HCT116 (cell line): Measurements from ENCODE around the gene HES2. TPM values are rescaled to one million over a fixed set of nuclear protein-coding genes. Genes with fewer than 3 reads are reported as not detected.

Source experiments
- ATAC-seq: fragments of 200-7000 bp; cut with Tn5 transposase; 2 replicates; pipeline ENCODE4 v1.9.1; 2020; ENCODE audit warnings: mild to moderate bottlenecking, moderate library complexity
- BruUV-seq: library from RNA; stranded (reverse); fragments of 400-500 nt; replicated peaks from 2 replicates; lab custom pipeline; 2021; lab: Mats Ljungman, UMichigan
- CTCF ChIA-PET: fragments of 300-600 bp; sonication (Branson Sonifier 250); formaldehyde crosslinking; loops from one replicate; lab custom pipeline; 2021; ENCODE audit warnings: antibody characterized with exemption; lab: Charles Lee
- POLR2A ChIA-PET: fragments of 300-600, 350-600 bp; sonication (Branson Sonifier 250); formaldehyde crosslinking; loops from one replicate; lab custom pipeline; 2021; ENCODE audit warnings: antibody characterized with exemption; lab: Charles Lee
- RAD21 ChIA-PET, 2 experiments: fragments of 300-600 bp; sonication (Branson Sonifier 250); formaldehyde crosslinking; loops; one replicate each; lab custom pipeline; 2023; ENCODE audit warnings: low total read pairs in 2 of 2; ENCODE audit not compliant: uncharacterized antibody in 2 of 2, unreplicated experiment in 2 of 2, low non-redundant PET in 1 of 2; lab: Charles Lee
- DNase-seq: peaks from one replicate; pipeline ENCODE4 v3.0.0-alpha.2; 2010; ENCODE audit warnings: low read depth, low spot score
- H2AFZ ChIP-seq: fragments of 200-600 bp; shearing (Covaris generic), sonication (generic); 2 replicates; pipeline ENCODE4 v1.6.1; 2017; ENCODE audit warnings: low read depth, mixed run types, mixed read lengths, antibody characterized with exemption, low read length; ENCODE audit not compliant: poor library complexity, severe bottlenecking
- H3K27ac ChIP-seq: 2 replicates; pipeline ENCODE4 v1.5.1; 2012; ENCODE audit warnings: low read depth, low read length
- H3K27me3 ChIP-seq: fragments of 200-600 bp; sonication (generic); 2 replicates; pipeline ENCODE4 v1.6.1; 2016; ENCODE audit warnings: mixed run types, low read length, mixed read lengths; ENCODE audit not compliant: insufficient read depth
- H3K36me3 ChIP-seq, 2 experiments: fragments of 200-500 bp in 1 of 2; fragments of 200-600 bp in 1 of 2; sonication (Bioruptor generic) in 1 of 2; sonication (generic) in 1 of 2; 2 replicates each; pipeline versions ENCODE4 v1.5.1 to v1.6.1; 2014 to 2016; ENCODE audit warnings: low read length in 2 of 2, inconsistent platforms in 1 of 2, mixed read lengths in 1 of 2, mixed run types in 1 of 2; ENCODE audit not compliant: insufficient read depth in 2 of 2, control insufficient read depth in 1 of 2
- H3K4me1 ChIP-seq, 2 experiments: fragments of 200-600 bp in 1 of 2; sonication (generic) in 1 of 2; 2 replicates each; pipeline versions ENCODE4 v1.5.1 to v1.6.1; 2012 to 2017; ENCODE audit warnings: low read length in 2 of 2, inconsistent platforms in 1 of 2, mild to moderate bottlenecking in 1 of 2, mixed read lengths in 1 of 2, mixed run types in 1 of 2, moderate library complexity in 1 of 2; ENCODE audit not compliant: insufficient read depth in 2 of 2, control insufficient read depth in 1 of 2
- H3K4me2 ChIP-seq: fragments of 200-600 bp; sonication (generic); 2 replicates; pipeline ENCODE4 v1.6.1; 2017; ENCODE audit warnings: mixed run types, low read length, mixed read lengths
- H3K4me3 ChIP-seq, 2 experiments: fragments of 200-600 bp in 1 of 2; sonication (generic) in 1 of 2; replicated peaks in 1 of 2; 2 replicates each; pipeline ENCODE4 v1.5.1; 2011 to 2016; ENCODE audit warnings: low read length in 2 of 2, control low read depth in 1 of 2, low read depth in 1 of 2, mild to moderate bottlenecking in 1 of 2, mixed read lengths in 1 of 2, mixed run types in 1 of 2
- H3K79me2 ChIP-seq: fragments of 200-600 bp; sonication (generic); 2 replicates; pipeline ENCODE4 v1.6.1; 2017; ENCODE audit warnings: mild to moderate bottlenecking, mixed run types, low read length, moderate library complexity, mixed read lengths; ENCODE audit not compliant: insufficient read depth
- H3K9ac ChIP-seq: fragments of 200-600 bp; sonication (generic); 2 replicates; pipeline ENCODE4 v1.6.1; 2016; ENCODE audit warnings: low read length, mixed read lengths
- H3K9me2 ChIP-seq: fragments of 200-600 bp; sonication (generic), shearing (Covaris generic); 2 replicates; pipeline ENCODE4 v1.6.1; 2017; ENCODE audit warnings: mixed run types, mild to moderate bottlenecking, moderate library complexity; ENCODE audit not compliant: insufficient read depth
- H3K9me3 ChIP-seq, 2 experiments: fragments of 200-500 bp in 1 of 2; fragments of 200-600 bp in 1 of 2; sonication (Bioruptor generic) in 1 of 2; sonication (generic) in 1 of 2; 2 replicates each; pipeline ENCODE4 v1.6.1; 2014 to 2017; ENCODE audit warnings: low read length in 2 of 2, mixed read lengths in 2 of 2, inconsistent platforms in 1 of 2, low read depth in 1 of 2, mild to moderate bottlenecking in 1 of 2, mixed run types in 1 of 2, moderate library complexity in 1 of 2; ENCODE audit not compliant: control insufficient read depth in 1 of 2, insufficient read depth in 1 of 2
- H4K20me1 ChIP-seq: fragments of 200-600 bp; sonication (generic), shearing (Covaris generic); 2 replicates; pipeline ENCODE4 v1.6.1; 2017; ENCODE audit warnings: mixed run types, mild to moderate bottlenecking, moderate library complexity; ENCODE audit not compliant: insufficient read depth
- CBX3 ChIP-seq: IDR thresholded peaks from 2 replicates; pipeline ENCODE4 v1.6.1; 2012; ENCODE audit warnings: low read depth
- CEBPB ChIP-seq: IDR thresholded peaks from 2 replicates; pipeline ENCODE4 v1.6.1; 2012; ENCODE audit warnings: low read depth
- ELF1 ChIP-seq: IDR thresholded peaks from 2 replicates; pipeline ENCODE4 v1.6.1; 2012; ENCODE audit warnings: low read depth, borderline replicate concordance
- EZH2phosphoT487 ChIP-seq: fragments of 200-600 bp; IDR thresholded peaks from 2 replicates; pipeline ENCODE4 v1.6.1; 2018; ENCODE audit warnings: antibody characterized with exemption, borderline replicate concordance
- JUND ChIP-seq: IDR thresholded peaks from 2 replicates; pipeline ENCODE4 v1.6.1; 2012
- MAX ChIP-seq: IDR thresholded peaks from 2 replicates; pipeline ENCODE4 v1.6.1; 2012
- POLR2A ChIP-seq: IDR thresholded peaks from 2 replicates; pipeline ENCODE4 v1.7.0; 2011; ENCODE audit warnings: borderline replicate concordance; ENCODE audit not compliant: insufficient read depth, insufficient read length; ENCODE audit errors: extremely low read depth
- POLR2AphosphoS5 ChIP-seq: IDR thresholded peaks from 2 replicates; pipeline ENCODE4 v1.6.1; 2011; ENCODE audit warnings: mild to moderate bottlenecking, low read depth, low read length, moderate library complexity
- RAD21 ChIP-seq: IDR thresholded peaks from 2 replicates; pipeline ENCODE4 v1.6.1; 2012; ENCODE audit warnings: low read depth, mild to moderate bottlenecking
- SIN3A ChIP-seq: IDR thresholded peaks from 2 replicates; pipeline ENCODE4 v1.6.1; 2012; ENCODE audit warnings: low read depth
- SRF ChIP-seq: IDR thresholded peaks from 2 replicates; pipeline ENCODE4 v1.6.1; 2012; ENCODE audit warnings: low read depth
- TCF7L2 ChIP-seq: IDR thresholded peaks from 2 replicates; pipeline ENCODE4 v1.7.0; 2011; ENCODE audit warnings: borderline replicate concordance, inconsistent platforms; ENCODE audit not compliant: insufficient read depth, insufficient read length; ENCODE audit errors: extremely low read depth
- intact Hi-C: fragments of 100-400 bp; cut with micrococcal nuclease; formaldehyde crosslinking; loops from 2 replicates; pipeline ENCODE4 v1.10.0; 2022
- total RNA-seq: library from RNA; stranded (reverse); gene quantifications from one replicate; pipeline ENCODE4 v1.2.1, GENCODE V29; 2021; ENCODE audit not compliant: unreplicated experiment
- TF ChIP-seq, protein P1 (sequence below): IDR thresholded peaks from 2 replicates; pipeline ENCODE4 v1.6.1; 2011; ENCODE audit warnings: mild to moderate bottlenecking, low read length, moderate library complexity; ENCODE audit not compliant: insufficient replicate concordance; ENCODE audit errors: extremely low read depth
- TF ChIP-seq, protein P2 (sequence below): IDR thresholded peaks from 2 replicates; pipeline ENCODE4 v1.6.1; 2012; ENCODE audit warnings: low read depth

The HES2 gene
- total RNA-seq, 1 experiment from 2014 or later: 8.4 TPM

- TF ChIP-seq POLR2A: no peak
- TF ChIP-seq, protein P1, sequence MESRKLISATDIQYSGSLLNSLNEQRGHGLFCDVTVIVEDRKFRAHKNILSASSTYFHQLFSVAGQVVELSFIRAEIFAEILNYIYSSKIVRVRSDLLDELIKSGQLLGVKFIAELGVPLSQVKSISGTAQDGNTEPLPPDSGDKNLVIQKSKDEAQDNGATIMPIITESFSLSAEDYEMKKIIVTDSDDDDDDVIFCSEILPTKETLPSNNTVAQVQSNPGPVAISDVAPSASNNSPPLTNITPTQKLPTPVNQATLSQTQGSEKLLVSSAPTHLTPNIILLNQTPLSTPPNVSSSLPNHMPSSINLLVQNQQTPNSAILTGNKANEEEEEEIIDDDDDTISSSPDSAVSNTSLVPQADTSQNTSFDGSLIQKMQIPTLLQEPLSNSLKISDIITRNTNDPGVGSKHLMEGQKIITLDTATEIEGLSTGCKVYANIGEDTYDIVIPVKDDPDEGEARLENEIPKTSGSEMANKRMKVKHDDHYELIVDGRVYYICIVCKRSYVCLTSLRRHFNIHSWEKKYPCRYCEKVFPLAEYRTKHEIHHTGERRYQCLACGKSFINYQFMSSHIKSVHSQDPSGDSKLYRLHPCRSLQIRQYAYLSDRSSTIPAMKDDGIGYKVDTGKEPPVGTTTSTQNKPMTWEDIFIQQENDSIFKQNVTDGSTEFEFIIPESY: peak; percentile 74
These were observed 28.4 kb upstream of the HES2 start (continued) for GRCh38 chr1:6447818-6448748.

DNA sequence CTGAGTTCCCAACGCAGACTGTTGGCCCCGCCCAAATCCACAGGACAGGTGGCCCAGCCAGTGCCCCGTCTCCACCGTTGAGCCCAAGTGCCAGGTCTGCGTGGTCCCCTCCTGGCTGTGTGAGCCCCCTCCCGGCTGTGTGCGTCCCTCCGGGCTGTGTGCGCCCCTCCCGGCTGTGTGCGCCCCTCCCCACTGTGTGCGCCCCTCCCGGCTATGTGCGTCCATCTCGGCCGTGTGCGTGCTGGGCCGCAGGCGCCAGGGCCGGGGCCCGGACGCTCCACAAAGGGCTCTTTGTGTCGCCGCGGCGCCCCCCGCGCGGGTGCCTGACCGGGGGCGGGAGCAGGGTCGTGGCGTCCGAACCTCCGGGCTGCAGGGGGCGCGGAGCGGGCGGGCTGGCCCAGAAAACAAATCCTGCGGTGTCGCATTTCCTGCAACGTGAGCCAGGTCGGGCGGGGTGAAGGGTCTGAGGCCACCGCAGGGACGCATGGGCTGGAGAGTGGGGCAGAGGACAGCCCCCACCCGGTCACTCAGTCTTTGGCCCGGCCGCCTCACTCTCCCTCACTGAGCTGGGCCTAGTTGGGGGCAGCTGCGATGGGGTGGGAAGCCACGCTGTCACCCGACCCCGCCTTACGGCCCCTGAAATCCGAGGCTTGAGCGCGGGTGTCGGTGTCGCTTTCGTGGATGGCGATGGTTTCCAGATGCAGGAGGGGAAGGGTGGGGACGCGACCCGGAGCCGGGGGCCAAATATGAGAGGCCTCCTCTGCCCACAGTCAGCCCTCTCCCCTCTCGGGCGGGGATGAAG lies 27.5 kb upstream of the HES2 start:
- no peaks in the 10 kb centered on the region for H4K20me1 ChIP-seq
- ChIA-PET RAD21 (interaction anchor here in 1 of 2 experiments (1.0 kb wide), 1 partner anchor 10 kb away, joined by 3 read pairs; no protein-coding TSS in a partner anchor), CTCF (interaction anchor here (1.1 to 3.1 kb wide), 11 partner anchors 9 to 1200 kb away, joined by 3 to 18 read pairs (median 4); no protein-coding TSS in a partner anchor), POLR2A (no interaction called here)
- H3K9me3 ChIP-seq: no peaks in the 10 kb centered on the region
- H3K79me2 ChIP-seq: no peaks in the 10 kb centered on the region
- BruUV-seq: TSS peak; percentile 82
- peaks cover 16 to 57% of the 10 kb centered on the region in 2 experiments for H3K4me1 ChIP-seq
- intact Hi-C loops: loop anchor here (10.0 kb wide), 1 partner anchor 768 kb away; no protein-coding TSS in a partner anchor
- DNase-seq (no peak), ATAC-seq (peak; percentile 13)
- no peaks in the 10 kb centered on the region for H3K9me2 ChIP-seq
- H3K4me2 ChIP-seq: peak overlapping the region; percentile 95
- no peaks in the 10 kb centered on the region for H3K27me3 ChIP-seq
- H3K4me3 ChIP-seq: peak overlapping the region; percentile 59 to 69
- H3K27ac ChIP-seq: peak overlapping the region; percentile 98
- H2AFZ ChIP-seq: no peak overlapping the region
- peak overlapping the region; percentile 76 for H3K9ac ChIP-seq
- no peaks in the 10 kb centered on the region for H3K36me3 ChIP-seq
- no peak for TF ChIP-seq RAD21
- TF ChIP-seq, protein P2, sequence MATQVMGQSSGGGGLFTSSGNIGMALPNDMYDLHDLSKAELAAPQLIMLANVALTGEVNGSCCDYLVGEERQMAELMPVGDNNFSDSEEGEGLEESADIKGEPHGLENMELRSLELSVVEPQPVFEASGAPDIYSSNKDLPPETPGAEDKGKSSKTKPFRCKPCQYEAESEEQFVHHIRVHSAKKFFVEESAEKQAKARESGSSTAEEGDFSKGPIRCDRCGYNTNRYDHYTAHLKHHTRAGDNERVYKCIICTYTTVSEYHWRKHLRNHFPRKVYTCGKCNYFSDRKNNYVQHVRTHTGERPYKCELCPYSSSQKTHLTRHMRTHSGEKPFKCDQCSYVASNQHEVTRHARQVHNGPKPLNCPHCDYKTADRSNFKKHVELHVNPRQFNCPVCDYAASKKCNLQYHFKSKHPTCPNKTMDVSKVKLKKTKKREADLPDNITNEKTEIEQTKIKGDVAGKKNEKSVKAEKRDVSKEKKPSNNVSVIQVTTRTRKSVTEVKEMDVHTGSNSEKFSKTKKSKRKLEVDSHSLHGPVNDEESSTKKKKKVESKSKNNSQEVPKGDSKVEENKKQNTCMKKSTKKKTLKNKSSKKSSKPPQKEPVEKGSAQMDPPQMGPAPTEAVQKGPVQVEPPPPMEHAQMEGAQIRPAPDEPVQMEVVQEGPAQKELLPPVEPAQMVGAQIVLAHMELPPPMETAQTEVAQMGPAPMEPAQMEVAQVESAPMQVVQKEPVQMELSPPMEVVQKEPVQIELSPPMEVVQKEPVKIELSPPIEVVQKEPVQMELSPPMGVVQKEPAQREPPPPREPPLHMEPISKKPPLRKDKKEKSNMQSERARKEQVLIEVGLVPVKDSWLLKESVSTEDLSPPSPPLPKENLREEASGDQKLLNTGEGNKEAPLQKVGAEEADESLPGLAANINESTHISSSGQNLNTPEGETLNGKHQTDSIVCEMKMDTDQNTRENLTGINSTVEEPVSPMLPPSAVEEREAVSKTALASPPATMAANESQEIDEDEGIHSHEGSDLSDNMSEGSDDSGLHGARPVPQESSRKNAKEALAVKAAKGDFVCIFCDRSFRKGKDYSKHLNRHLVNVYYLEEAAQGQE: no peak
- no peak for TF ChIP-seq SIN3A
- TF ChIP-seq JUND: no peak
- TF ChIP-seq CBX3: no peak
- TF ChIP-seq ELF1: no peak
- no peak for TF ChIP-seq CEBPB
- no peak for TF ChIP-seq EZH2phosphoT487
- no peak for TF ChIP-seq SRF
- peak; percentile 55; the same call in 1 of the 2 replicates for TF ChIP-seq POLR2AphosphoS5
- no peak for TF ChIP-seq MAX
- peak; percentile 57 for TF ChIP-seq TCF7L2
